Stimulated activated CD4-positive, alpha-beta T cell treated with anti-CD3 and anti-CD28 coated beads, Interleukin-1b, Interleukin-23, amount 100 ng/mL, for 48 hours (primary cell): Measurements from ENCODE around the gene TRIM43B.
"Not testable (repeated sequence)": the region's sequence is repeated elsewhere in the genome, so short reads cannot be mapped to it uniquely, and the experiment has no call there.

Experiments
- DNase-seq: peaks from one replicate; pipeline ENCODE4 v3.0.0-alpha.2; 2020

TRIM43B gene

DNA sequence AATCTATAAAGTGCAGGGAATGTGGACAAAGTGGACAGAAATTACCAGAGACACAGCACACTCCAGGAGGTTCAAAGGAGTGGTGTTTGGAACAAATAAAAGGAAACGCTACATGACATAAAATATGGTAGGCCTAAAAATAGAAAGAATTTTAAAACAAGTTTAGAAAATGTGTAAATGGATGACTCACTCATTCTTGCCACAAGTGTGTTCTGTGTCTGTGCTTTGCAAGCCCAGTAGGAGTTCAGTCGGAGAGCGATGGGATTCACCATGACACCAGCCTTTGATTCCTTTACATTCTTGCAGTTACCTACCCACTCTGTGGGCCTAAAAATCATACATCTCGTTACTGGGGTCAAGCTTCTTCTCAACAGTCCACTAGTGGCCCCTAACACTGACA lies 51.2 kb downstream of the TRIM43B start:
- DNase-seq, result not testable (repeated sequence)

DNA sequence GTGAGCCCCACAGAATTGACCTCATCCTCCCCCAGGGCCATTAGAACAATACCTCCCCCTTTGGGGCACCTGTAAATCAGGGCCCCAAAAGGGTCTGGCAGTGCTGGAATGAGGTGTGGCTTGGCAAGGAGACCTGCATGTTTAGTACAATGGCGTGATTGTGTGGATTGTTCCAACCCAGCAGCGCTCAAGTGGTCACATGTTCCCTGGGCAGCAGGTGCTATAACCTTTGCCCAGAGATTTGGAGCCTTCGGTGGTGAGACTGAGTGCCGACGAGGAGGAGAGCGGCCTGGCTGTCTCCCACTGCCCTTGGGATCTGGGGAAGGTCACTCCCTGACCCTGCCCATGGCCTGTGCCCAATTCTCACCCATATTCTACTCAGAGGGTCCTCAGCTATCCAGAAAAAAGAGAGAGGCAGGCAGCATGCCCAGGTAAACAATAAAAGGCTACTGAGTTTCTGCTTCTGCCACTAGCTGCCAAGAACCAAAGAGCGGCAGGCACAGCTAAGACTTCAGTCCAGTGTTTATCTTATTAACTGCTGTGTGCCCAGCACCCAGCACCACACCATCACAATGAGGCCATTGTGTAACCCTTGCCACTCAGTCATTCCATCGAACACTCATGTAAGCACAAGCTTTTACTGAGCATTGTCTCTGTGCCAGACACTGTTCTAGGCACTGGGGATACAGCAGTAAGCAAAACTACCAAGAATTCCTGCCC lies 54.6 kb downstream of the TRIM43B start:
- DNase-seq, result not testable (repeated sequence)

DNA sequence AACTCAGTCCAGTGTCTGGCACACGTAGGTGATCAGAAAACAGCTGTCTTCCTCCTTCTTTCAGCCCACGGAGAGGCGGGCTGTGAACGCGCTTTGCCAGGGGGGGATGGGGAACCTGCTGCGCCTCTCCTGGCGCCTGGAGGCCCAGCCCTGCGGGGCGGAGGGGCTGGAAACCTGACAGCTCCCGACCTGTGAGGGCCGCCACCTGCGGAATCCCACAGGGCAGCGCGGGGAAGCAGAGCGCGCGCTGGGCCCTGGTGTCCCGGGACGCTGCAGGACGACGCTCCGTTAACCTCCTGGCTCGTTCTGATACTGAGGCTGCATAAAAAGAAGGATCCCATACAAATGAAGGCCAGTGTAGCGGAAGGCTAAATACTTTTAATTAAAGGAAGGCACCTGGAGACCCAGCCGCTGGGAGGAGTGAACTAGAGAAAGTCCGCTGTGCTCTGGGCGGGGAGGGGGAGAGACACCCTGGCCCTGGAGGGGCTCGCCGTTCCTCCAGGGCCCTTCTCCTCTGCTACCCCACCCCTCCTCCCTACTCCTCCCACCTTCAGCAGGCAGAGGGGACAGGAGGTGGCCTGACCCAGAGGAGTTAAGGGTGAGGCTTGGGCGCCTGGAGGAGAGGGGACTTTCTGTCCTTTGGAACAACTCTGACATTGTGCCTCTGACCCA lies 57.2 kb downstream of the TRIM43B start:
- not testable (repeated sequence) for DNase-seq
